ENCODE results near the gene KIF7. TPM values are rescaled to one million over a fixed set of nuclear protein-coding genes. Genes with fewer than 3 reads are reported as not detected.

The KIF7 gene
- polyA plus RNA-seq, 1 of the 3 experiments (the other 2 are of a cell fraction) = 12.0 TPM

DNA sequence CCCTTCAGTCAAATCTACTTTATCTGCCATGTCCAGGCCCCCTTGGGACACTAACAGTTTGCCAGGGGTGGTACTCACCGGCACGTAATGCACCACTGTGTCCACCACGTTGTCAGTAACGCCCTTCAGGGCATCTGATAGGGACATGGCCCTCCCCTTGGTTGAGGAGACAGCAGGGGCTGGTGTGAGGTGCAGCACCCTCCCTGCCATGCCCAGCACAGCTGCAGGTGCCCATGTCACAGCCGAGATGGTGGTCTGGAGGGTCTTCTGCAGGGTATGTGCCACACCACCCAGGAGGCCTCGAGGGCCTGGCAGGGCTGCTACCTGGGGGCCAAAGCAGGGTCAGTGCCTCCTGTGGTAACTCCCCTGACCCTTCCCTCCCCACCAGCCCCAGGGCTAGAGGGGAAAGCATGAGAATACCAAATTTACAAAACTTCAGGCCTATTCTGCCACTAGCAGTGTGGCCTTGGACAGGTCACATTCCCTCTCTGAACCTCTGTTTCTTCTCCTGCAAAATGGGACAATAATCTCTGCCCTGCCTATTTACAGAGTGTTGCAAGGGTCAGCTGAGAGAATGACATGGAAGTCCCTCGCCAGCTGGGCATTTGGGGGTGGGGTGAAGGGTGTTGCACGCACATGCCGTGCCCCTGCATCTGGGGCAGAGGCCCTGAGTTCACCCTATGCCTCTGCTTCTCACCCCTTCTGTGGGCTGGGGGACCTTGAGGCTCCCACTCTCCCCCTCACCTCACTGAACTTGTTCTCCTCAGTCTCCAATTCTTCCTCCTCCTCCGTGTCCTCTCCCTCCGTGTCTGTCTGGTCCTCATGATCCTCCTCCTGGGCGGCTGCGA, 11.8 kb upstream of the KIF7 start:
- WGBS (ENCODE audit: low lambda C conversion rate) = 82% methylated on average over 12 of the region's 13 CpGs
- no peak overlapping the region for H2AFZ ChIP-seq (ENCODE audit: low read depth)
- DNase-seq = no peak
- H4K20me1 ChIP-seq (ENCODE audit: insufficient read depth) = no peaks in the 10 kb centered on the region
- no peaks in the 10 kb centered on the region for H3K9me2 ChIP-seq
- H3K36me3 ChIP-seq (replicated peaks in 1 of 2; ENCODE audit: control insufficient read depth in 1 of 2, insufficient read depth in 2 of 2, low read length in 1 of 2) = no peaks in the 10 kb centered on the region
- H3K27ac ChIP-seq (ENCODE audit: low read depth in 2 of 2, low read length in 1 of 2) = no peak overlapping the region
- H3K27me3 ChIP-seq (ENCODE audit: insufficient read depth) = no peaks in the 10 kb centered on the region
- H3K9ac ChIP-seq = no peak overlapping the region
- no peak overlapping the region for H3K4me3 ChIP-seq (ENCODE audit: low read depth in 2 of 2, low read length in 1 of 2)
- no peak overlapping the region for H3K4me2 ChIP-seq
- TF ChIP-seq RCOR1 (IDR thresholded peaks at IDR 0.05; ENCODE audit: low read length) (no peak), GABPA (IDR thresholded peaks at IDR 0.05; ENCODE audit: low read depth) (no peak)
- no peaks in the 10 kb centered on the region for H3K9me3 ChIP-seq
- no peaks in the 10 kb centered on the region for H3K79me2 ChIP-seq (ENCODE audit: insufficient read depth)
- H3F3A ChIP-seq (replicated peaks; ENCODE audit: insufficient read depth) = peaks cover 20% of the 10 kb centered on the region
- CTCF ChIA-PET = no interaction called here
- H3K4me1 ChIP-seq (ENCODE audit: control insufficient read depth in 1 of 2, insufficient read depth in 2 of 2, low read depth in 1 of 2, low read length in 1 of 2) = peaks cover 12 to 22% of the 10 kb centered on the region in 2 experiments; a peak in 3 of 4 replicates
- POLR2A ChIA-PET = interaction anchor here (1.2 kb wide), 1 partner anchor 13 kb away, joined by 4 read pairs; no protein-coding TSS in a partner anchor

DNA sequence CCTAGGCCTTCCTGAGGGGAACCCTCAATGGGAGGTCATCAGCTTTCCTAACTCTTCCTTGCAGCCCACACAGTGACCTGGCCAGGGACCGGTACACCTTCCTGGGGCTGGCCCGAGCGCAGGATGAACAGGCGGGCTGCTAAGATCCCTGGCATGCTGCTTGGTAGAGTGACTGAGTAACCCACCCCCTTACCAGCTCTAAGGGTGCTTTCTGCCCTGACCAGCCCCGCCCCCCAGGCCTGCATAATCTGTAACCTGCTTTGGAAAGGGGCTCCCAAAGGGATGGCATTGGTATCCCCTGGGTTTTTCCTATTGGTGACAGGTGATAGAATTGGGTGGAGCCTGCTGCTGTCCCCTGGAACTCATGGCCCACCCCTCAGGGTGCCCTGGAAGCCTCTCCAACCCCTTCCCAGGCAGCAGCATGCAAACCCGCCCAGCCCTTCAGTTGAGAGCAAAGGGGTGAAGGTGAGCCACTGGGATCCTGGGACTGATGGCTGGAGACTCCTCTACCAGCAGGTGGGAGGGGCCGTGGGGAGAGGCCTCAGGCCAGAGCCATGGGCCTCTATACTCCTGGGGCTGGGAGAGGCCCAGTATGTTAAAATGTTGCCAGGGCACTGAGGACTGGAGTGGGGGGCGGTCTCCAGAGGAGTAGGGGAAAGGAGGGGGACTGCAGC, 11.1 kb upstream of the KIF7 start:
- no peaks in the 10 kb centered on the region for H3K27me3 ChIP-seq (ENCODE audit: insufficient read depth)
- H3F3A ChIP-seq (replicated peaks; ENCODE audit: insufficient read depth) = peaks cover 22% of the 10 kb centered on the region
- no peaks in the 10 kb centered on the region for H3K36me3 ChIP-seq (replicated peaks in 1 of 2; ENCODE audit: control insufficient read depth in 1 of 2, insufficient read depth in 2 of 2, low read length in 1 of 2)
- no peaks in the 10 kb centered on the region for H3K9me3 ChIP-seq
- ChIA-PET CTCF (interaction anchor here (1.0 to 1.2 kb wide), 2 partner anchors 91 to 222 kb away, joined by 3 read pairs; partner anchors contain the start of gene TICRR), POLR2A (interaction anchor here (1.2 to 1.3 kb wide), 3 partner anchors 12 to 228 kb away, joined by 3 to 4 read pairs (median 4); partner anchors contain the start of gene AP3S2)
- no peak overlapping the region for H3K9ac ChIP-seq
- TF ChIP-seq MEF2A (IDR thresholded peaks at IDR 0.05; ENCODE audit: borderline replicate concordance, low read depth) (no peak), FOSL2 (IDR thresholded peaks at IDR 0.05; ENCODE audit: borderline replicate concordance, low read depth) (no peak), NFIC (IDR thresholded peaks at IDR 0.05; ENCODE audit: borderline replicate concordance) (no peak), CHD2 (IDR thresholded peaks at IDR 0.05; ENCODE audit: low read length, partially characterized antibody) (no peak), GATA2 (CRISPR knock-in tag; IDR thresholded peaks at IDR 0.05) (no peak), TCF12 (IDR thresholded peaks at IDR 0.05) (no peak), TAF1 (IDR thresholded peaks at IDR 0.05; ENCODE audit: borderline replicate concordance, low read depth, low read length) (no peak), RCOR1 (IDR thresholded peaks at IDR 0.05; ENCODE audit: low read length) (no peak), SMC3 (IDR thresholded peaks at IDR 0.05; ENCODE audit: low read depth, low read length) (no peak), POLR2AphosphoS5 (IDR thresholded peaks at IDR 0.05; ENCODE audit: low read depth, low read length) (no peak), GABPA (IDR thresholded peaks at IDR 0.05; ENCODE audit: low read depth) (no peak), JUND (IDR thresholded peaks at IDR 0.05) (no peak), FOXM1 (IDR thresholded peaks at IDR 0.05; ENCODE audit: low read depth) (no peak), NRF1 (IDR thresholded peaks at IDR 0.05; ENCODE audit: low read depth, low read length) (no peak), TEAD4 (IDR thresholded peaks at IDR 0.05; ENCODE audit: borderline replicate concordance, insufficient read depth) (no peak), EP300 (IDR thresholded peaks at IDR 0.05; ENCODE audit: borderline replicate concordance in 1 of 2, low read depth in 1 of 2, low read length in 1 of 2) (no peak)
- TF ChIP-seq, protein P1, sequence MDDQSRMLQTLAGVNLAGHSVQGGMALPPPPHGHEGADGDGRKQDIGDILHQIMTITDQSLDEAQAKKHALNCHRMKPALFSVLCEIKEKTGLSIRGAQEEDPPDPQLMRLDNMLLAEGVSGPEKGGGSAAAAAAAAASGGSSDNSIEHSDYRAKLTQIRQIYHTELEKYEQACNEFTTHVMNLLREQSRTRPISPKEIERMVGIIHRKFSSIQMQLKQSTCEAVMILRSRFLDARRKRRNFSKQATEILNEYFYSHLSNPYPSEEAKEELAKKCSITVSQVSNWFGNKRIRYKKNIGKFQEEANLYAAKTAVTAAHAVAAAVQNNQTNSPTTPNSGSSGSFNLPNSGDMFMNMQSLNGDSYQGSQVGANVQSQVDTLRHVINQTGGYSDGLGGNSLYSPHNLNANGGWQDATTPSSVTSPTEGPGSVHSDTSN (IDR thresholded peaks at IDR 0.05) = no peak
- TF ChIP-seq, protein P2, sequence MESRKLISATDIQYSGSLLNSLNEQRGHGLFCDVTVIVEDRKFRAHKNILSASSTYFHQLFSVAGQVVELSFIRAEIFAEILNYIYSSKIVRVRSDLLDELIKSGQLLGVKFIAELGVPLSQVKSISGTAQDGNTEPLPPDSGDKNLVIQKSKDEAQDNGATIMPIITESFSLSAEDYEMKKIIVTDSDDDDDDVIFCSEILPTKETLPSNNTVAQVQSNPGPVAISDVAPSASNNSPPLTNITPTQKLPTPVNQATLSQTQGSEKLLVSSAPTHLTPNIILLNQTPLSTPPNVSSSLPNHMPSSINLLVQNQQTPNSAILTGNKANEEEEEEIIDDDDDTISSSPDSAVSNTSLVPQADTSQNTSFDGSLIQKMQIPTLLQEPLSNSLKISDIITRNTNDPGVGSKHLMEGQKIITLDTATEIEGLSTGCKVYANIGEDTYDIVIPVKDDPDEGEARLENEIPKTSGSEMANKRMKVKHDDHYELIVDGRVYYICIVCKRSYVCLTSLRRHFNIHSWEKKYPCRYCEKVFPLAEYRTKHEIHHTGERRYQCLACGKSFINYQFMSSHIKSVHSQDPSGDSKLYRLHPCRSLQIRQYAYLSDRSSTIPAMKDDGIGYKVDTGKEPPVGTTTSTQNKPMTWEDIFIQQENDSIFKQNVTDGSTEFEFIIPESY (IDR thresholded peaks at IDR 0.05; ENCODE audit: borderline replicate concordance, low read depth) = no peak
- no peak overlapping the region for H3K27ac ChIP-seq (ENCODE audit: low read depth in 2 of 2, low read length in 1 of 2)
- no peak overlapping the region for H3K4me2 ChIP-seq
- DNase-seq = no peak
- peak overlapping the region; percentile 35; the same call in 1 of the 2 replicates for H2AFZ ChIP-seq (ENCODE audit: low read depth)
- H4K20me1 ChIP-seq (ENCODE audit: insufficient read depth) = no peaks in the 10 kb centered on the region
- H3K4me3 ChIP-seq (ENCODE audit: low read depth in 2 of 2, low read length in 1 of 2) = no peak overlapping the region
- no peaks in the 10 kb centered on the region for H3K79me2 ChIP-seq (ENCODE audit: insufficient read depth)
- no peaks in the 10 kb centered on the region for H3K9me2 ChIP-seq
- 94% methylated on average over 4 of the region's 8 CpGs for WGBS (ENCODE audit: low lambda C conversion rate)
- peaks cover 12 to 19% of the 10 kb centered on the region in 2 experiments; a peak in 3 of 4 replicates for H3K4me1 ChIP-seq (ENCODE audit: control insufficient read depth in 1 of 2, insufficient read depth in 2 of 2, low read depth in 1 of 2, low read length in 1 of 2)

Measured in SK-N-SH (cell line).